Uterus (tissue), 2 donors: ENCODE measurements around the gene CYB5R4.

ENCODE experiments used
- CTCF ChIP-seq, 4 experiments: fragments of 200-600 bp in 2 of 4; fragments of 450-650 bp in 2 of 4; sonication (generic) in 2 of 4; IDR thresholded peaks; one replicate each; pipeline ENCODE4 v1.5.1; 2016 to 2019; ENCODE audit warnings: antibody characterized with exemption in 4 of 4, mild to moderate bottlenecking in 2 of 4, moderate library complexity in 1 of 4
- POLR2A ChIP-seq, 2 donors: fragments of 450-650 bp; IDR thresholded peaks; one replicate each; pipeline ENCODE4 v1.6.1; 2016; ENCODE audit warnings: antibody characterized with exemption in 2 of 2, mild to moderate bottlenecking in 1 of 2, moderate library complexity in 1 of 2

- TF ChIP-seq CTCF (IDR thresholded peaks at IDR 0.05): peak; percentile 39 to 48 (median 44)
- peak; percentile 43 to 78 for TF ChIP-seq POLR2A (IDR thresholded peaks at IDR 0.05)
Observed at GRCh38 chr6:83859410-83860358, at the start of gene CYB5R4.
